GM23248 (cell line): ENCODE results near the gene COPG1.

Experiments used
- EZH2 ChIP-seq: fragments of 200-600 bp; sonication (generic); IDR thresholded peaks from 2 replicates; pipeline ENCODE4 v1.6.1; 2018; ENCODE audit warnings: antibody characterized with exemption, mild to moderate bottlenecking; ENCODE audit not compliant: insufficient read depth, poor library complexity, severe bottlenecking
- EZH2phosphoT487 ChIP-seq: fragments of 200-600 bp; sonication (generic); IDR thresholded peaks from 2 replicates; pipeline ENCODE4 v1.6.1; 2018; ENCODE audit warnings: antibody characterized with exemption, moderate library complexity, mild to moderate bottlenecking, low read depth; ENCODE audit not compliant: insufficient read depth

- TF ChIP-seq EZH2 (no peak), EZH2phosphoT487 (no peak)
Observed at GRCh38 chr3:129224984-129225393, 24.4 kb upstream of the COPG1 start.
